Endodermal cell (in vitro differentiated cells): ENCODE measurements around the gene IQCM. TPM values are rescaled to one million over a fixed set of nuclear protein-coding genes. Genes with fewer than 3 reads are reported as not detected.

ENCODE experiments used
- DNase-seq: peaks from one replicate; pipeline ENCODE4 v3.0.0-alpha.2; 2017
- H3K27ac ChIP-seq: 2 replicates; pipeline ENCODE4 v1.5.1; 2013; ENCODE audit warnings: mild to moderate bottlenecking, low read depth, low read length, moderate library complexity
- H3K27me3 ChIP-seq: 2 replicates; pipeline ENCODE4 v1.6.1; 2013; ENCODE audit warnings: mild to moderate bottlenecking, low read length, moderate library complexity; ENCODE audit not compliant: insufficient read depth, control insufficient read depth, poor library complexity, severe bottlenecking
- H3K36me3 ChIP-seq: 2 replicates; pipeline ENCODE4 v1.7.0; 2013; ENCODE audit warnings: mild to moderate bottlenecking, low read length, moderate library complexity; ENCODE audit not compliant: control insufficient read depth, insufficient read depth
- H3K4me1 ChIP-seq: one replicate; pipeline ENCODE4 v1.7.0; 2013; ENCODE audit warnings: low read length; ENCODE audit not compliant: control insufficient read depth, insufficient read depth
- H3K4me3 ChIP-seq: 2 replicates; pipeline ENCODE4 v1.5.1; 2013; ENCODE audit warnings: mild to moderate bottlenecking, low read length, moderate library complexity
- H3K9ac ChIP-seq: 2 replicates; pipeline ENCODE4 v1.6.1; 2013; ENCODE audit warnings: mild to moderate bottlenecking, low read length, moderate library complexity; ENCODE audit not compliant: poor library complexity, severe bottlenecking; ENCODE audit errors: extremely low read depth
- H3K9me3 ChIP-seq: 2 replicates; pipeline ENCODE4 v1.6.1; 2013; ENCODE audit warnings: mild to moderate bottlenecking, low read length, moderate library complexity; ENCODE audit not compliant: control insufficient read depth
- H3K27ac Mint-ChIP-seq: 2 replicates; pipeline ENCODE4 v1.8.0; 2020; ENCODE audit warnings: mixed read lengths
- H3K27me3 Mint-ChIP-seq: 2 replicates; pipeline ENCODE4 v1.8.0; 2021; ENCODE audit warnings: mild to moderate bottlenecking, mixed read lengths; ENCODE audit not compliant: insufficient read depth
- H3K36me3 Mint-ChIP-seq: 2 replicates; pipeline ENCODE4 v1.8.0; 2020; ENCODE audit warnings: low read depth, mixed read lengths
- H3K4me1 Mint-ChIP-seq: 2 replicates; pipeline ENCODE4 v1.8.0; 2020; ENCODE audit warnings: mixed read lengths
- H3K4me3 Mint-ChIP-seq: 2 replicates; pipeline ENCODE4 v1.8.0; 2020; ENCODE audit warnings: mild to moderate bottlenecking, moderate library complexity, mixed read lengths
- H3K9me3 Mint-ChIP-seq: 2 replicates; pipeline ENCODE4 v1.8.0; 2020; ENCODE audit warnings: mild to moderate bottlenecking, mixed read lengths
- WGBS, 2 experiments: methylation state at CpG; one replicate each; pipeline versions ENCODE4 v1.1.5 to v1.1.7; 2013; ENCODE audit warnings: missing lambda C conversion rate in 2 of 2, mixed read lengths in 1 of 2; ENCODE audit not compliant: insufficient coverage in 1 of 2, insufficient read length in 1 of 2; 5-methylcytosine and 5-hydroxymethylcytosine counted together
- total RNA-seq, 2 donors: library from RNA; stranded (reverse); fragmentation: NEBNext Ultra II Directional in 1 of 2; extraction: Animal tissue kit (Norgen Biotek cat#: 25700) in 1 of 2; gene quantifications; 2 replicates in 1 of 2; 3 replicates in 1 of 2; pipeline ENCODE4 v1.2.1, GENCODE V29; 2021
- TF ChIP-seq, protein P1 (sequence below): fragments of 200-600 bp; sonication (generic); conservative IDR thresholded peaks from 2 replicates; pipeline ENCODE4 v1.5.0; 2021; ENCODE audit warnings: antibody characterized with exemption, mild to moderate bottlenecking

Gene IQCM
- total RNA-seq, 2 donors from 2014 or later: not detected

DNA sequence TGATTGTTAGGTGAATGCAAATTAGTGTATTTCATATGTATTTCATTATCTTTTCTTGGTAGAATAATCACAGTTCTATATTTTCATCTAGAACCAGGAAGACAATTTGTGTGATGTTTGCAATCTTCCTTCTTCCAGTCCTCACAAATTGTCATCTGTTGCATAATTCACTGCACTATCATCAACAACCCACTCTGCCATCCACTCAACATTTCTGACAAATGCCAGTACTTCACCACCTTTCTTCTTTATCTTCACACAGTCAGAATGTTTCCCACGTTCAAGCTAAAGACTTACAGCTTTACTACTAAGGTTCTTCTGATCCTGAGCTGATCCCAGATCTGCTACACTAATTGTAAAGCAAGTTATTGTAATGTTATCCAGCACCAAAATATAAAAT is 107.8 kb downstream of the IQCM start:
- H3K4me3 ChIP-seq: no peak overlapping the region
- peaks cover 22% of the 10 kb centered on the region for H3K27me3 ChIP-seq
- H3K36me3 Mint-ChIP-seq: no peaks in the 10 kb centered on the region
- H3K4me1 ChIP-seq: no peaks in the 10 kb centered on the region
- no peak overlapping the region for H3K4me3 Mint-ChIP-seq
- no peak overlapping the region for H3K27ac ChIP-seq
- no peaks in the 10 kb centered on the region for H3K36me3 ChIP-seq
- H3K9ac ChIP-seq: no peak overlapping the region
- DNase-seq: no peak
- H3K9me3 Mint-ChIP-seq: no peaks in the 10 kb centered on the region
- TF ChIP-seq, protein P1, sequence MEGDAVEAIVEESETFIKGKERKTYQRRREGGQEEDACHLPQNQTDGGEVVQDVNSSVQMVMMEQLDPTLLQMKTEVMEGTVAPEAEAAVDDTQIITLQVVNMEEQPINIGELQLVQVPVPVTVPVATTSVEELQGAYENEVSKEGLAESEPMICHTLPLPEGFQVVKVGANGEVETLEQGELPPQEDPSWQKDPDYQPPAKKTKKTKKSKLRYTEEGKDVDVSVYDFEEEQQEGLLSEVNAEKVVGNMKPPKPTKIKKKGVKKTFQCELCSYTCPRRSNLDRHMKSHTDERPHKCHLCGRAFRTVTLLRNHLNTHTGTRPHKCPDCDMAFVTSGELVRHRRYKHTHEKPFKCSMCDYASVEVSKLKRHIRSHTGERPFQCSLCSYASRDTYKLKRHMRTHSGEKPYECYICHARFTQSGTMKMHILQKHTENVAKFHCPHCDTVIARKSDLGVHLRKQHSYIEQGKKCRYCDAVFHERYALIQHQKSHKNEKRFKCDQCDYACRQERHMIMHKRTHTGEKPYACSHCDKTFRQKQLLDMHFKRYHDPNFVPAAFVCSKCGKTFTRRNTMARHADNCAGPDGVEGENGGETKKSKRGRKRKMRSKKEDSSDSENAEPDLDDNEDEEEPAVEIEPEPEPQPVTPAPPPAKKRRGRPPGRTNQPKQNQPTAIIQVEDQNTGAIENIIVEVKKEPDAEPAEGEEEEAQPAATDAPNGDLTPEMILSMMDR: no peak
- H3K4me1 Mint-ChIP-seq: peaks cover 2% of the 10 kb centered on the region
- no peak overlapping the region for H3K27ac Mint-ChIP-seq
- H3K27me3 Mint-ChIP-seq: peaks cover 5% of the 10 kb centered on the region
- WGBS, 2 experiments: 50 to 71% methylated on average over 1 of the region's 1 CpG
- H3K9me3 ChIP-seq: no peaks in the 10 kb centered on the region

DNA sequence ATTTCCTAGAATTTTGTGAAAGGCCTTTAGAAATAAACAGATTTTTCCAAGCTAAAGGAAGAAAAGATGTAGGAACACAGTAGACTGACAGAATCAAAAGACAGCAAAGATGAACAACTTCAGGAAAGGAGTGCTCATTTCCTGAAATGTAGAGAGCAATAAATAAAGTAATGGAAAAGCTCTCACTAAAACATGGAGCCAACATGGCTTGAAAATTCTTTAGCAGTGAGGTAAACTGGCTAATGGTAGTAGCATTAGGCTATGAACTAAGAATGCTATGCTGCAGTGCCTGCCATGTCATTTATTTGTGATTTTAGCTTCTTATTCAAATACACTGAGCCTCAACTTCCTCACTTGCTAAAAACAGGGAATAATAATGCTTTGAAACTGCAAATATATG is 108.7 kb downstream of the IQCM start:
- TF ChIP-seq, protein P1: no peak
- no peak overlapping the region for H3K4me3 Mint-ChIP-seq
- no peak for DNase-seq
- peaks cover 2% of the 10 kb centered on the region for H3K4me1 Mint-ChIP-seq
- no peaks in the 10 kb centered on the region for H3K9me3 Mint-ChIP-seq
- peaks cover 2% of the 10 kb centered on the region for H3K27me3 Mint-ChIP-seq
- H3K9ac ChIP-seq: no peak overlapping the region
- H3K36me3 ChIP-seq: no peaks in the 10 kb centered on the region
- no peak overlapping the region for H3K27ac ChIP-seq
- H3K27me3 ChIP-seq: peaks cover 13% of the 10 kb centered on the region
- no peaks in the 10 kb centered on the region for H3K4me1 ChIP-seq
- no peak overlapping the region for H3K27ac Mint-ChIP-seq
- H3K9me3 ChIP-seq: no peaks in the 10 kb centered on the region
- H3K36me3 Mint-ChIP-seq: no peaks in the 10 kb centered on the region
- no peak overlapping the region for H3K4me3 ChIP-seq

DNA sequence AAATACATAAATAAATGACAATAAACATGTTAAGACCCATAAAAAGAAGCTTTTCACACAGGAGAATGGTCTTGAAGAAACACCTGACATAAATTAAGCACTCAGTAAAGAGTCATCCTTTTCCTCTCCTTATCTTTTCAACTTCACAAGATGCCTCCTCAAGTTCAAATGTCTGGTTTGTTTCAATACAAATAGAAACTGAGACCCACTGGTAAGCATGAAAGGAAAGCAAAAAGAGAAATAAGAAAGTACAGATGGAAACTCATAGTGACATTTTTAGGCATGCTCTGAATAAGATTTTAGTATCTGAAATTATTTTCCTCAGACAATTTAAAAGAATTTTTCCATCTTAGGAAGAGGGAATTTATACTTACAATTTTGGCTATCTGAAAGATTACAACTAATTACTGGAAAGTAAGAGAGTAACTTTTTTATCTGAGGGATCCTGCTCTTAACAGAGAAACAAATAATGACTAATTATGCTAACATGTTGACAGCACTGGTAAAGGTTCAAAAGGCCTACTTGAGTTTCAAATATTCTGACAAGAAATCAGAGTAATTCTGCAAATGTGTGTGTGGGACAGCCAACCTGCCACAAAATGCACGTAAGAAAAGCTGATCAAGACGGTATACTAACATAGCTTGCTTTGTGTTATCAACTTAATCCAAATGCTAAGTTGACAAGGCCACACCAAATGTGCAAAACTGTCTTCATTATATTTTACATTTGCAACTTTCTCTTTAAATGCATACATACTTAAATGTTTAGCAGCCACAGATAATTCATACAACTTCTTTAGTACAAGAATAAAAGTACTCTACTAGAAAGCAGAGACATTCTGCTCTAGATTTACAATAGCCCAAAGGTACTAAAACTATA is 113.0 kb downstream of the IQCM start:
- Histone ChIP-seq H3K27me3 (no peaks in the 10 kb centered on the region), H3K4me3 (no peak overlapping the region), H3K9ac (no peak overlapping the region), H3K36me3 (no peaks in the 10 kb centered on the region), H3K4me1 (peaks cover 5% of the 10 kb centered on the region), H3K27ac (no peak overlapping the region), H3K9me3 (no peaks in the 10 kb centered on the region)
- WGBS, 2 experiments: 91% methylated on average over 2 of the region's 2 CpGs; no CpG with 5 or more reads in 1 of the 2 experiments
- peaks cover 11% of the 10 kb centered on the region for H3K4me1 Mint-ChIP-seq
- TF ChIP-seq, protein P1: no peak
- no peaks in the 10 kb centered on the region for H3K36me3 Mint-ChIP-seq
- no peak overlapping the region for H3K4me3 Mint-ChIP-seq
- H3K27me3 Mint-ChIP-seq: no peaks in the 10 kb centered on the region
- H3K9me3 Mint-ChIP-seq: no peaks in the 10 kb centered on the region
- DNase-seq: no peak
- H3K27ac Mint-ChIP-seq: no peak overlapping the region
